GM19463 (cell line): ENCODE data around the gene SNX7.

Experiments
- ATAC-seq: cut with Tn5 transposase; IDR thresholded peaks from one replicate; pipeline ENCODE4 v1.9.1; 2021; ENCODE audit warnings: mild to moderate bottlenecking, moderate library complexity; ENCODE audit not compliant: unreplicated experiment

SNX7 gene

GRCh38 chr1:98696077-98696476, 34.6 kb downstream of the SNX7 start:
- no peak for ATAC-seq

- ATAC-seq: no peak
Observed at GRCh38 chr1:98697781-98698180, 36.3 kb downstream of the SNX7 start.

GRCh38 chr1:98698625-98699024, 37.1 kb downstream of the SNX7 start:
- no peak for ATAC-seq

GRCh38 chr1:98700228-98700627, 38.7 kb downstream of the SNX7 start:
- ATAC-seq: no peak

- no peak for ATAC-seq
Observed at GRCh38 chr1:98702976-98703375, 41.5 kb downstream of the SNX7 start.

- ATAC-seq: no peak
Observed at GRCh38 chr1:98704474-98704873, 43.0 kb downstream of the SNX7 start.

GRCh38 chr1:98704971-98705370, 43.5 kb downstream of the SNX7 start:
- no peak for ATAC-seq

- no peak for ATAC-seq
Observed at GRCh38 chr1:98705591-98705990, 44.1 kb downstream of the SNX7 start.

GRCh38 chr1:98706173-98706843, 44.8 kb downstream of the SNX7 start:
- peak; percentile 59 for ATAC-seq

GRCh38 chr1:98707556-98707955, 46.0 kb downstream of the SNX7 start:
- ATAC-seq: no peak

- no peak for ATAC-seq
Observed at GRCh38 chr1:98709906-98710305, 48.4 kb downstream of the SNX7 start.

- no peak for ATAC-seq
Observed at GRCh38 chr1:98723574-98723973, 62.1 kb downstream of the SNX7 start.

- ATAC-seq: peak; percentile 74
Observed at GRCh38 chr1:98732985-98733781, 71.7 kb downstream of the SNX7 start.

GRCh38 chr1:98733782-98734112, 72.2 kb downstream of the SNX7 start:
- peak; percentile 16 for ATAC-seq

GRCh38 chr1:98735756-98736155, 74.2 kb downstream of the SNX7 start:
- ATAC-seq: no peak

GRCh38 chr1:98737835-98738234, 76.3 kb downstream of the SNX7 start:
- no peak for ATAC-seq

GRCh38 chr1:98739762-98740161, 78.2 kb downstream of the SNX7 start:
- no peak for ATAC-seq

- no peak for ATAC-seq
Observed at GRCh38 chr1:98741164-98741563, 79.6 kb downstream of the SNX7 start.

GRCh38 chr1:98749152-98749756, 87.7 kb downstream of the SNX7 start:
- peak; percentile 42 for ATAC-seq

GRCh38 chr1:98754176-98754575, 92.7 kb downstream of the SNX7 start:
- no peak for ATAC-seq

GRCh38 chr1:98761219-98761865, 99.8 kb downstream of the SNX7 start:
- ATAC-seq: no peak
